ENCODE data around the gene AFF3. TPM values are rescaled to one million over a fixed set of nuclear protein-coding genes. Genes with fewer than 3 reads are reported as not detected.

The AFF3 gene
- total and polyA plus RNA-seq, 2 of the 8 experiments (the other 6 are each of a cell fraction or from before 2014, with no cell fraction given): 0.27 to 3.0 TPM

DNA sequence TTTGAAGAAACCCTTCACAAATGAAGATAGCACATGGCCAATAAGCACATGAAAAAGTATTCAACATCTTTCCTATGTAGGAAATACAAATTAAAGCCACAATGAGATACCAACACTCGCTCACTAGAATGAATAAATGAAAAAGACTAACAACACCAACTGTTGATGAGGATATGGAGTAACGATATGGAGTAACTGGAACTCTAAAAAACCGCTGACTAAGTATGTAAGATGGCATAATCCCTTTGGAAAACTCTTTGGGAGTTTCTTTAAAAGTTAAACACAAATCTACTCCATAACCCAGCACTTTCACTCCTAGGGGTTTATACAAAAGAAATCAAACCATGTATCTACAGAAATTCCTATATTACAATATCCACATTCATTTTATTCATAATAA, 220.5 kb downstream of the AFF3 start:
- no peak overlapping the region for H2BK12ac ChIP-seq (ENCODE audit: low read depth, low read length)
- H3K9ac ChIP-seq (replicated peaks in 1 of 4; ENCODE audit: extremely low read depth in 1 of 4, low read depth in 3 of 4, low read length in 3 of 4): no peak overlapping the region
- no peak overlapping the region for H3K14ac ChIP-seq (ENCODE audit: insufficient read length)
- no peak overlapping the region for H3K18ac ChIP-seq (ENCODE audit: extremely low read depth, low read length)
- H3K23ac ChIP-seq (ENCODE audit: insufficient read length): no peak overlapping the region
- H3K79me2 ChIP-seq (ENCODE audit: control insufficient read depth in 1 of 2, insufficient read depth in 2 of 2, low read length in 2 of 2): no peaks in the 10 kb centered on the region
- H4K8ac ChIP-seq (ENCODE audit: extremely low read depth, insufficient read depth, low read length): no peak overlapping the region
- no peaks in the 10 kb centered on the region for H3K36me3 ChIP-seq (ENCODE audit: control insufficient read depth in 2 of 4, insufficient read depth in 4 of 4, low read length in 3 of 4)
- H3K4me1 ChIP-seq (replicated peaks in 1 of 4; ENCODE audit: control insufficient read depth in 3 of 4, insufficient read depth in 4 of 4, low read length in 3 of 4): no peaks in the 10 kb centered on the region; a peak in 1 of 7 replicates
- no peak overlapping the region for H3K4ac ChIP-seq (replicated peaks; ENCODE audit: insufficient read length, low read depth, low read length)
- H4K91ac ChIP-seq (replicated peaks; ENCODE audit: insufficient read length, low read length): no peak overlapping the region
- H3K9me3 ChIP-seq (ENCODE audit: insufficient read depth in 2 of 2, low read depth in 1 of 2, low read length in 1 of 2): peaks cover 0 to 2% of the 10 kb centered on the region in 2 experiments; a peak in 1 of 4 replicates
- H3K4me3 ChIP-seq (ENCODE audit: extremely low read depth in 1 of 4, insufficient read depth in 2 of 4, low read depth in 3 of 4, low read length in 4 of 4): no peak overlapping the region
- CTCF ChIA-PET (ENCODE audit: partially characterized antibody): no interaction called here
- no peak overlapping the region for H2BK20ac ChIP-seq (ENCODE audit: low read length)
- H3K4me2 ChIP-seq (ENCODE audit: insufficient read depth in 1 of 2, low read depth in 2 of 2, low read length in 2 of 2): no peak overlapping the region
- no peaks in the 10 kb centered on the region for H3K79me1 ChIP-seq (ENCODE audit: low read depth, low read length)
- H3K27me3 ChIP-seq (replicated peaks in 1 of 4; ENCODE audit: control insufficient read depth in 3 of 4, extremely low read depth in 1 of 4, insufficient read depth in 3 of 4, low read length in 3 of 4): no peaks in the 10 kb centered on the region
- no peak overlapping the region for H2AFZ ChIP-seq (ENCODE audit: low read length)
- H2BK5ac ChIP-seq (ENCODE audit: low read depth, low read length): no peak overlapping the region
- H3K23me2 ChIP-seq (ENCODE audit: low read depth, low read length): no peaks in the 10 kb centered on the region
- DNase-seq (ENCODE audit: low read depth in 1 of 2, low spot score in 2 of 2) (no peak), FAIRE-seq (no peak)
- H2AK5ac ChIP-seq (ENCODE audit: low read depth, low read length): no peak overlapping the region
- H2BK120ac ChIP-seq (replicated peaks; ENCODE audit: low read depth, low read length): no peak overlapping the region
- H4K20me1 ChIP-seq (replicated peaks in 1 of 2; ENCODE audit: control insufficient read depth in 1 of 2, insufficient read depth in 2 of 2, low read length in 2 of 2): no peaks in the 10 kb centered on the region
- H2BK15ac ChIP-seq (ENCODE audit: low read length): no peak overlapping the region
- H3K56ac ChIP-seq (replicated peaks; ENCODE audit: insufficient read length, low read depth, low read length): no peak overlapping the region
- no peak overlapping the region for H3K27ac ChIP-seq (ENCODE audit: low read depth, low read length)
- peak; percentile 84 for TF ChIP-seq MAFK (IDR thresholded peaks at IDR 0.05; ENCODE audit: low read depth, low read length)
- no peak for TF ChIP-seq POU5F1 (IDR thresholded peaks at IDR 0.05; ENCODE audit: low read depth, low read length)
- POLR2A ChIA-PET (ENCODE audit: partially characterized antibody): no interaction called here
- WGBS, 2 experiments (ENCODE audit: extremely low coverage in 1 of 2, insufficient coverage in 1 of 2, insufficient read length in 1 of 2, insufficient replicate concordance in 2 of 2, low coverage in 1 of 2, low lambda C conversion rate in 2 of 2, missing lambda C conversion rate in 1 of 2): 93% methylated on average over 3 of the region's 3 CpGs; no CpG with 5 or more reads in 1 of the 2 experiments
- H4K5ac ChIP-seq (ENCODE audit: insufficient read length, low read depth, low read length): no peak overlapping the region
